HUES64 (cell line): ENCODE measurements around the gene ARMCX1. TPM values are rescaled to one million over a fixed set of nuclear protein-coding genes. Genes with fewer than 3 reads are reported as not detected.
"Not testable (repeated sequence)": the region's sequence is repeated elsewhere in the genome, so short reads cannot be mapped to it uniquely, and the experiment has no call there.

Experiments used
- H3K27ac ChIP-seq: 2 replicates; pipeline ENCODE4 v1.7.0; 2013; ENCODE audit warnings: low read depth, low read length, inconsistent platforms
- H3K27me3 ChIP-seq: 2 replicates; pipeline ENCODE4 v1.6.1; 2013; ENCODE audit warnings: mild to moderate bottlenecking, low read length; ENCODE audit not compliant: insufficient read depth
- H3K36me3 ChIP-seq: 2 replicates; pipeline ENCODE4 v1.6.1; 2013; ENCODE audit warnings: mild to moderate bottlenecking, low read length; ENCODE audit not compliant: insufficient read depth
- H3K4me1 ChIP-seq: 2 replicates; pipeline ENCODE4 v1.6.1; 2013; ENCODE audit warnings: mild to moderate bottlenecking, low read length, moderate library complexity; ENCODE audit not compliant: insufficient read depth
- H3K4me3 ChIP-seq: 2 replicates; pipeline ENCODE4 v1.5.1; 2013; ENCODE audit warnings: mild to moderate bottlenecking, low read length, moderate library complexity
- H3K9ac ChIP-seq: 2 replicates; pipeline ENCODE4 v1.6.1; 2013; ENCODE audit warnings: mild to moderate bottlenecking, low read depth, low read length
- H3K9me3 ChIP-seq: 2 replicates; pipeline ENCODE4 v1.6.1; 2013; ENCODE audit warnings: low read depth, low read length; ENCODE audit not compliant: insufficient read depth
- WGBS: fragments of 150-250, 120-280 bp; methylation state at CpG from one replicate; pipeline ENCODE4 v1.1.7; 2013; ENCODE audit warnings: missing lambda C conversion rate; 5-methylcytosine and 5-hydroxymethylcytosine counted together
- polyA plus RNA-seq, 2 experiments: library from polyadenylated mRNA; stranded (reverse); fragments of 50-300 nt; gene quantifications; one replicate each; pipeline ENCODE4 v1.2.3, GENCODE V29; 2013

Gene ARMCX1
- polyA plus RNA-seq (2013, experiment 1 of 2) = 22.7 TPM
- 23.9 TPM for polyA plus RNA-seq (2013, experiment 2 of 2)

DNA sequence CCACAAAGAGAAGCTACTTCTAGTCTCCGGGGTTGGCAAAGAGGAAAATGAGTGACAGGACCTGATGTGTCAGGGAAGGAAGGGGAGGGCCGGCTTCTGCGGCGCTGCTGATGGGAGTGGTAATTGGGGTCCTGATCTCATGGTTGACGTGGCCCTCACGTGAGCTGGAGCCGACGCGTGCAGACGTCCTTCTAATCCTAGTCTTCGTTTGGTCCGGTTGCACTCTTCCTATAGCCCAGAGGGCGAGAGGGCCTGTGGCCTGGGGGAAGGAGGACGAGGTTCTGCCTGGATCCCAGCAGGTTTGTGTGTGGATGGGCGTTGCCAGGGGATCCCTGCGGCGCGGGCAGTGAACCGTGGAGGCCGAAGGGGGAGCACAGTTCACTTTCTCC lies at the start of gene ARMCX1:
Gene ARMCX1, plus strand, starts transcription at position 186 of the 389 bp plus-strand sequence. CDS start 2,384 bp downstream, outside the sequence.
- Histone ChIP-seq H3K4me3 (peak within 1 kb of the TSS; percentile 88), H3K27ac (peak within 1 kb of the TSS; percentile 80), H3K36me3 (peaks cover 10% of the 10 kb centered on the region; the same call in 1 of the 2 replicates), H3K9ac (peak within 1 kb of the TSS; percentile 85), H3K27me3 (no peaks in the 10 kb centered on the region), H3K9me3 (no peaks in the 10 kb centered on the region), H3K4me1 (no peaks in the 10 kb centered on the region)
- 2% methylated on average over 20 of the region's 20 CpGs for WGBS

DNA sequence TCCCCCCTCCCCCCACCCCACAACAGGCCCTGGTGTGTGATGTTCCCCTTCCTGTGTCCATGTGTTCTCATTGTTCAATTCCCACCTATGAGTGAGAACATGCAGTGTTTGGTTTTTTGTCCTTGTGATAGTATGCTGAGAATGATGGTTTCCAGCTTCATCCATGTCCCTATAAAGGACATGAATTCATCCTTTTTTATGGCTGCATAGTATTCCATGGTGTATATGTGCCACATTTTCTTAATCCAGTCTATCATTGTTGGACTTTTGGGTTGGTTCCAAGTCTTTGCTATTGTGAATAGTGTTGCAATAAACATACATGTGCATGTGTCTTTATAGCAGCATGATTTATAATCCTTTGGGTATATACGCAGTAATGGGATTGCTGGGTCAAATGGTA lies 47.4 kb upstream of the ARMCX1 start:
- H3K4me1 ChIP-seq = not testable (repeated sequence)

DNA sequence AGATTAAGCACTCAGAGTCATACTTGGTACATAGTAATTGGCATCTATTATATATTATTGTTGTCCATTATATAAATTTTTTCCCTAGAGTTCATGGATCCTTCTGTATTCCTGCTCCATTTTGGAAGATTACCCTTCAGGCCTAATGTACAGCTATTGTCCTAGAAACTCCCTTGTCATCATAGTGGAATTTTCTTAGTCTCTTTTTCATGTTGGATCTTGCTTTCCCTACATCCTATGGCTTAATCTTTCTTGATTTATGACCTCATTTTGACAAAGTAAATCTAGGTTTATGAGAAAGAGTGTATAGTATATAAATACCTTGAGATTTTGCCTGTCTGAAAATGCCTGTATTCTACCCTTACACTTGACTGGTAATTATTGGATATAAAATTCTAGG lies 43.0 kb upstream of the ARMCX1 start:
- H3K4me3 ChIP-seq = no peak overlapping the region
- no peak overlapping the region for H3K27ac ChIP-seq
- H3K4me1 ChIP-seq = no peaks in the 10 kb centered on the region
- H3K36me3 ChIP-seq = no peaks in the 10 kb centered on the region
- no peaks in the 10 kb centered on the region for H3K9me3 ChIP-seq
- H3K9ac ChIP-seq = no peak overlapping the region
- H3K27me3 ChIP-seq = no peaks in the 10 kb centered on the region

More for the DNA sequence above, 47.4 kb upstream of the ARMCX1 start:
- WGBS = no CpG with 5 or more reads among the region's 1 CpG
- H3K27me3 ChIP-seq, H3K27ac ChIP-seq, H3K36me3 ChIP-seq, H3K4me3 ChIP-seq, H3K9ac ChIP-seq, H3K9me3 ChIP-seq: not testable (repeated sequence)

DNA sequence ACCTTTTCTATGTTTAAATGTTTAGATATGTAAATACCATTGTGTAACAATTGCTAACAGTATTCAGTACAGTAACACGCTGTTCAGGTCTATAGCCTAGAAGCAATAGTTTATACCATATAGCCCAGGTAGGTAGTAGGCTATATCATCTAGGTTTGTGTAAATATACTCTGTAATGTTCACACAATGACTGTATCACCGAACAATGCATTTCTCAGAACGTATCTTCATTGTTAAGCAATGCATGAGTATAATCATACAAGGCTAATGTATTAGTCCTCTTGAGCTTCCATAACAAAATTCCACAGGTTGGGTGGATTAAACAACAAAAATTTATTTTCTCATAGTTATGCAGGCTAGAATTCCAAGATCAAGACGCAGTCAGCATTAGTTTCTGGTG lies 42.4 kb upstream of the ARMCX1 start:
- Histone ChIP-seq H3K9ac (no peak overlapping the region), H3K4me3 (no peak overlapping the region), H3K4me1 (no peaks in the 10 kb centered on the region), H3K27ac (no peak overlapping the region), H3K9me3 (no peaks in the 10 kb centered on the region), H3K36me3 (no peaks in the 10 kb centered on the region), H3K27me3 (no peaks in the 10 kb centered on the region)
- 95% methylated on average over 2 of the region's 4 CpGs for WGBS

DNA sequence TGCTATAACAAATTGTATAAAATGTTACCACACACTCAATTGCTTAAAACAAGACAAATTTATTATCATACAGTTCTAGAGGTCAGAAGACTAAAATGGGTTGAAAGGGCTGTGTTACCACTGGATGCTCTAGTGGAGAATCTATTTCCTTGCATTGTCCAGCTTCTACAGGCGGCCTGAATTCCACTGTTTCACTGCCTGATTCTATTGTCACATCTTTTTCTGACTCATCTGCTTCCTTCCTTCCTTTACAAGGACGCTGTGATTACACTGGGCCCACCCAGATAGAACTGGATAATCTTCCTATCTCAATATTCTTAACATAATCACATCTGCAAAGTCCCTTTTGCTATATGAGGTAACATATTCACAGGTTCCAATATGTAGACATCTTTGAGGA lies 19.4 kb upstream of the ARMCX1 start:
- Histone ChIP-seq H3K4me1 (no peaks in the 10 kb centered on the region), H3K9me3 (no peaks in the 10 kb centered on the region), H3K27ac (no peak overlapping the region), H3K9ac (no peak overlapping the region), H3K36me3 (no peaks in the 10 kb centered on the region), H3K4me3 (no peak overlapping the region), H3K27me3 (no peaks in the 10 kb centered on the region)
- WGBS = 87% methylated on average over 2 of the region's 2 CpGs

DNA sequence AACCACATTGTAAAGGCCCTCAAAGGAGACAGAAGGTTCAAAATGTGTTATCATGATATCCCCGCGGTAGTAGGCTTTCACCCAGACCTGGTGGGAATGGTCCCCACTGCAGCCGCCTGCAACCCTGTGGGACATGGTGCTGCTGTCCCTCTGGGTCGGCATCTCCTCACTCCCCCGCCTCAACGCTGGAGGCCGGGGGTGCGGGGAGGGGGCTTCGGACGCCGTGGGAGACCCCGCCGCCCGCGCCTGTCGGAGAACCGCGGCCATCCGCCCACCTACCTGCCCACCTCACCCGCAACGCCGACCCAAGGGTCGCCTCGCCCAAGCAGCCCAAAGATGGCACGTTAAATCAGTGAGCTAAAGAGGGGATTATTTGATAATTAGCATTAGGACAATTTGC lies 11.2 kb upstream of the ARMCX1 start:
- H3K27ac ChIP-seq = no peak overlapping the region
- H3K4me1 ChIP-seq = no peaks in the 10 kb centered on the region
- no peak overlapping the region for H3K9ac ChIP-seq
- 93% methylated on average over 25 of the region's 25 CpGs for WGBS
- H3K27me3 ChIP-seq = no peaks in the 10 kb centered on the region
- H3K4me3 ChIP-seq = no peak overlapping the region
- H3K9me3 ChIP-seq = no peaks in the 10 kb centered on the region
- H3K36me3 ChIP-seq = no peaks in the 10 kb centered on the region

DNA sequence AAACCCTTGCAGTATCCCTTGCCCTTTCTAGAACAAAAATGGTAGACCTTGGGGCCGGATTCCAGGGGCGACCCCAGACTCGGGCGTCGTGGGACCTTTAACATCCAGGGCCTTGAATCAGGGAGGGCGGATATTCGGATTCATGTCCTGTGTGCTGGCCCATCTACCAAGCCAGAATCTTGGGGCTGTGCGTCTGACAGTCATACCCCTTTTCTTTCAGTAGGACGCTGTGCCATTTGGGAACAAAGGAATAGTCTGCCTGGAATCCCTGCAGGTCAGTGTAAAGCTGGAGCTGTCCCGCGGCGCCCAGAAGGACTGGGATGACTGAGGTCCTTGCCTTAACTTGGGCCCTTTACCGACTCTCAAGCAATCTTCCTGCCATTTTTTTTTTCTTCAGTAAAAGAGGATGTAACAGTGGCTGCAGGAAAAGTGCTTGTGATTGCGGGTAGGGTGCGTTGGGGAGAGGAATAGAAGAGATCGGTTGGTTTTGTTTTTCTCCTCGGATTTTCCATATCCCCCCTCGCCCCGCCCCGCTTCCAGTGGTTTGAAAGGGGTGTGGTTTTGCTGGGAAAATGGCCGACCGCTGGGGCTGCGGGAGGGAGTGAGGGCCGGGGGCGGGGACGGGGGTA lies 518 bp downstream of the ARMCX1 start:
- Histone ChIP-seq H3K27me3 (no peaks in the 10 kb centered on the region), H3K9ac (peak overlapping the region; percentile 85), H3K4me3 (peak overlapping the region; percentile 88), H3K36me3 (peaks cover 10% of the 10 kb centered on the region; the same call in 1 of the 2 replicates), H3K27ac (peak overlapping the region; percentile 80), H3K9me3 (no peaks in the 10 kb centered on the region), H3K4me1 (no peaks in the 10 kb centered on the region)
- WGBS = under 1% methylated on average over 22 of the region's 26 CpGs

DNA sequence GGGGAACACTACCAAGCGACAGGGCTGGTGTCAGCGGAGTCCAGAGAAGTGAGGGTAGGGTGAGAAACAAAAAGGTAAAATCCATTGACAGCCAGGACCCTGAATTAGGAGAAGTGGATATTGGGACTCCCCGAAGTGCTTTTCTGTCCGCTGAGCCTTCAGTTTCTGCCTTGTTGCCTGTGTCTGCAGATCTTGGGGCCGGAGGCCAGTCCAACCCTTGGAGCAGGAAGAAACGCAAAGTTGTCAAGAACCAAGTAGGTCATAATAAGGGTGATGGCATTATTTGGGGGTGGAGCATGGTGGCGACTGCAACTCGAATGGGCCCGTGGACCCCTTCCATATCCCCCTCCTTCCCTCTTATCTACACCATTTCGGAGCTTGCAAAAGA lies 1.0 kb downstream of the ARMCX1 start:
- H3K9me3 ChIP-seq = no peaks in the 10 kb centered on the region
- peak overlapping the region; percentile 44; the same call in 1 of the 2 replicates for H3K9ac ChIP-seq
- H3K4me1 ChIP-seq = no peaks in the 10 kb centered on the region
- peak overlapping the region; percentile 88 for H3K4me3 ChIP-seq
- WGBS = 18% methylated on average over 7 of the region's 10 CpGs
- no peak overlapping the region for H3K27ac ChIP-seq
- no peaks in the 10 kb centered on the region for H3K27me3 ChIP-seq
- H3K36me3 ChIP-seq = peaks cover 10% of the 10 kb centered on the region; the same call in 1 of the 2 replicates

DNA sequence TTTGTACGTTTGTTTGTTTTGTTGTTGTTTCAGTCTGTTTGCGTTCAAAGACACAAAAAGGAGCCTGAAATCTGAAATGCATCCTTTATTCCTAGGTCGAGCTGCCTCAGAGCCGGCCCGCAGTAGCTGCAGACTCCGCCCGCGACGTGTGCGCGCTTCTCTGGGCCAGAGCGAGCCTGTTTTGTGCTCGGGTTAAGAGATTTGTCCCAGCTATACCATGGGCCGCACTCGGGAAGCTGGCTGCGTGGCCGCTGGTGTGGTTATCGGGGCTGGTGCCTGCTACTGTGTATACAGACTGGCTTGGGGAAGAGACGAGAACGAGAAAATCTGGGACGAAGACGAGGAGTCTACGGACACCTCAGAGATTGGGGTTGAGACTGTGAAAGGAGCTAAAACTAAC lies 2.4 kb downstream of the ARMCX1 start:
- Histone ChIP-seq H3K4me3 (no peak overlapping the region), H3K4me1 (no peaks in the 10 kb centered on the region), H3K9me3 (no peaks in the 10 kb centered on the region), H3K27ac (no peak overlapping the region), H3K27me3 (no peaks in the 10 kb centered on the region), H3K36me3 (peaks cover 10% of the 10 kb centered on the region; the same call in 1 of the 2 replicates), H3K9ac (no peak overlapping the region)
- 96% methylated on average over 23 of the region's 23 CpGs for WGBS

DNA sequence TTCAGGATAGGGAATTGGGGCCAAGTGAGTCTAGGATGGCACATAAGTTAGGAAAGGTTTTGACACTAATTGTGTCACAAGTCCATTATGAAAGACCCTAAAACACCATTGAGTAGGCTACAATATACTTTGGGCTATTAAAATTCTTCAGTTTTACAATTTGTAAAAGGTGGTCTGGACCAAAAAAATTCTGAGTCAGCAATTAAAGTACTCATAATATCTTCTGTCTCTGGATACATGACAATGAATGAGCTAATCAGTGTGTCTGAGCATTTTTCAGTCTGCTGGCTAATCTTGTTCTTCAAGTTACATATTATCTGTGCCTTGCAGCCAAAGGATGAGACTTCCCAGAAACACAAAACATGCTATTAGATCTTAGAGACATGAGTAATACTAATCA lies 14.3 kb downstream of the ARMCX1 start:
- Histone ChIP-seq H3K9me3 (no peaks in the 10 kb centered on the region), H3K27me3 (no peaks in the 10 kb centered on the region), H3K4me1 (no peaks in the 10 kb centered on the region), H3K4me3 (no peak overlapping the region), H3K9ac (no peak overlapping the region), H3K36me3 (no peaks in the 10 kb centered on the region), H3K27ac (no peak overlapping the region)

DNA sequence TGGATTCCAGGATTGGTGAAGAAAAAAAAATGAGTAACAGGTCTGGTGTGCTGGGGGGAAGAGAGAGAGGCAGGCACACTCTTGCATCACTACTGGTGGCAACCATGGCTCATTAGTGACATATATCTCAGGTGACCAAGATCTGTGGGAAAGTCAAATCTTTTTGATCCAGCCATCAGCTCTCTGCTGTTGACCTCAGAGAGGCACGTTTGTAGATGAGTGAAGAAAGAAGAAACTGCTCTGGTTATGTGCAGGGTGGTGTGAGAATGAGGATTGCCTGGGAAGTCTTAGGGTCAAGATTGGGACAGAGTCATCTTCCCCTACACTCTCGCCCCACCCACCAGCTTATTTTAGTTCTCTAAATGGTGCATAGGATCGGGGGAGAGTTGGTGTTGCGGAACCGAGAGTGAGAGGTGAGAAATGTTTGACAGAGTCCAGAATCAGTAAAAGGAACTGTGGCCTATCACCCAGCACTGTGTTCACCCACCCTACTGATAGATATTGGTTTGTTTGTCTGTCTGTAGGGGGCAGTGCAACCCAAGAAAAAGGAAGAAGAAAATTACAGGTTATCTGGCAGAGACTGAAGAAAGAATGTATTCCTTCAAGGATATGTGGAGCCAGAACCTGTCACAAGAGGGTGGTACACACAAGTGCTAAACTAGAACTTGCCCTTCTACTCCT lies 45.5 kb downstream of the ARMCX1 start:
- Histone ChIP-seq H3K4me1 (no peaks in the 10 kb centered on the region), H3K9ac (no peak overlapping the region), H3K36me3 (no peaks in the 10 kb centered on the region), H3K27me3 (no peaks in the 10 kb centered on the region), H3K9me3 (no peaks in the 10 kb centered on the region), H3K4me3 (no peak overlapping the region), H3K27ac (no peak overlapping the region)
- WGBS = 0% methylated on average over 1 of the region's 5 CpGs
